Fibroblast of the aortic adventitia (primary cell): ENCODE results near the gene DHX15. TPM values are rescaled to one million over a fixed set of nuclear protein-coding genes. Genes with fewer than 3 reads are reported as not detected.

Experiments
- DNase-seq: peaks from one replicate; pipeline ENCODE4 v3.0.0-alpha.2; 2010; ENCODE audit warnings: low read depth
- H3K4me3 ChIP-seq: 2 replicates; pipeline ENCODE4 v1.5.1; 2011; ENCODE audit warnings: low read depth, mild to moderate bottlenecking, control low read depth, low read length, moderate library complexity
- CTCF ChIP-seq: IDR thresholded peaks from 2 replicates; pipeline ENCODE4 v1.5.1; 2011; ENCODE audit warnings: mild to moderate bottlenecking, low read length, control low read depth, inconsistent platforms; ENCODE audit not compliant: insufficient read depth
- total RNA-seq: library from RNA; depleted of rRNA; stranded (reverse); fragments of >200 nt; gene quantifications from 2 replicates; pipeline ENCODE4 v1.2.3, GENCODE V29; 2012; ENCODE audit warnings: low replicate concordance

DHX15 gene
- total RNA-seq, 1 donor, result 165 TPM

- no peak for TF ChIP-seq CTCF
- no peak overlapping the region for H3K4me3 ChIP-seq
- no peak for DNase-seq
These were observed 19.0 kb upstream of the DHX15 start for GRCh38 chr4:24603343-24603742.

GRCh38 chr4:24601121-24601520 lies 16.8 kb upstream of the DHX15 start:
- no peak overlapping the region for H3K4me3 ChIP-seq
- DNase-seq, result no peak
- TF ChIP-seq CTCF, result no peak

- no peak overlapping the region for H3K4me3 ChIP-seq
- no peak for DNase-seq
- TF ChIP-seq CTCF, result no peak
These were observed 14.9 kb upstream of the DHX15 start for GRCh38 chr4:24599275-24599674.

GRCh38 chr4:24598025-24598424 lies 13.7 kb upstream of the DHX15 start:
- no peak for DNase-seq
- H3K4me3 ChIP-seq, result no peak overlapping the region
- TF ChIP-seq CTCF, result no peak

GRCh38 chr4:24595659-24596058 lies 11.3 kb upstream of the DHX15 start:
- TF ChIP-seq CTCF, result no peak
- no peak for DNase-seq
- H3K4me3 ChIP-seq, result no peak overlapping the region

GRCh38 chr4:24594887-24595286 lies 10.5 kb upstream of the DHX15 start:
- no peak overlapping the region for H3K4me3 ChIP-seq
- peak; percentile 40 for DNase-seq
- TF ChIP-seq CTCF, result no peak

- H3K4me3 ChIP-seq, result no peak overlapping the region
- no peak for TF ChIP-seq CTCF
- no peak for DNase-seq
These were observed 5.1 kb upstream of the DHX15 start for GRCh38 chr4:24589448-24589847.
